HG02759 (cell line): Measurements from ENCODE around the gene COA3.
A peak's percentile ranks its signal among the peaks of the same experiment; 100 is the strongest.

Experiments
- ATAC-seq: cut with Tn5 transposase; IDR thresholded peaks from one replicate; pipeline ENCODE4 v1.9.1; 2021; ENCODE audit warnings: mild to moderate bottlenecking, moderate library complexity; ENCODE audit not compliant: unreplicated experiment

Gene COA3

DNA sequence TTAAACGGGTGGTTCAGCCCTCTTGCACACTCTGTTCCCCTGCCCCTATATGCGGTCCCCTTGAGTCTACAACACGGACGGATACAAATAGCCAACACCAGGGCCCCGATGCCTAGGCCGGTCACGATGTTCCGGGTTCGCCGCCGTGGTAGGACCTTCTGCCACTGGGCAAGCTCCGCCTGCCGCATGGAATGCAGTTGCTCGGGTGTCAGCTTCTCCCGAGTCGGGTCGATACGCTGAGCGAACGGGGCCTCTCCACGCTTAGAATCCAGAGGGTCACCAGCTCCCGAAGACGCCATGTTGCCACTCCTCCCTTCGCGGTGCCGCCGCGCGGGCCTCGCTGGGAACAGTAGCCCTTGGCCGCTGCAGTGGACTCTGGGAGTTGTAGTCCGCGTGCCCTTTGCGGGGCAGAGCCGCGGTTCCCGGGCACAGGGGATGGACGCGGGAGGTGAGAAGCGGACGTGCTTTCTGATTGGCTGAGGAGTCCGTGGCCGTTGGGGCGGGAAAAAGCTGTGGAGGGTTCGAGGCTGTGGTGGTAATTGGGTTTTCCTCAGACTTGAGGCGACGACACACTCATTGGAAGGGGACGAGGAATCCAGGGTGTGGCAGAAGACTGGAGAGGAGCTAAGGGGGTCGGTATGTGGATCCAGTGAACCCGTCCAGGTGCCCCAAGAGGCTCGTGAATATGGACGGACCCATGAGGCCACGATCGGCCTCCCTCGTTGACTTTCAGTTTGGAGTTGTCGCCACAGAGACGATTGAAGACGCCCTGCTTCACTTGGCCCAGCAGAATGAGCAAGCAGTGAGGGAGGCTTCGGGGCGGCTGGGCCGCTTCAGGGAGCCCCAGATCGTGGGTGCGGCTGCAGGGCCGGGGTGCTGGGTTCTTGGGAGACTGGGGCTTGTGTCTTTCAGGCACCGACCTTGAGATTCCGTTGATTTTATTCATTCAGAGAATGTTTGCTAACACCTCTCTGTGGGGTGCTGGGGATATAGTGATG lies at the start of gene COA3, which contains the start of gene CNTD1:
Gene COA3 (minus strand): TSS at position 322 of the 998 bp plus-strand sequence. CDS start 23 bp downstream, at position 299.
Gene CNTD1 (plus strand): TSS at position 479 of the 998 bp plus-strand sequence. CDS start 207 bp downstream, at position 686.
- ATAC-seq, result peak; percentile 83

DNA sequence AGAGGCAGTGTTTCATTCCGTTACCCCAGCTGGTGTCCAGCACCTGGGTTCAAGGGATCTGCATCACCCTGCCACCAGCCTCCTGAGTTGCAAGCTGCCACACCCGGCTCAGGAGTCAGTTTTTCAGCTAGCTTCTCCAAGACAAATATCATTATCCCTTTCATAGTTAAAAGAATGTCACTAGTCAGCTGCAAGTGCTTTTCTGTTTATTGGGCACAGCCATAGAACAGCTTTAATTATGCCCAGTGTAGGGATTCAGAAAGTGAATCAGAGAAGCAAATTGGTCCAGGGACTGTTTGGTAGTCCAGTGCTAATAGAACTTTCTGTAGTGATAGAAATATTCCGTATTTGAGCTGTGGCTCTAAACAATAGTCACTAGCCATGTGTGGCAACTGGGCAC lies 49.6 kb upstream of the COA3 start:
- no peak for ATAC-seq

DNA sequence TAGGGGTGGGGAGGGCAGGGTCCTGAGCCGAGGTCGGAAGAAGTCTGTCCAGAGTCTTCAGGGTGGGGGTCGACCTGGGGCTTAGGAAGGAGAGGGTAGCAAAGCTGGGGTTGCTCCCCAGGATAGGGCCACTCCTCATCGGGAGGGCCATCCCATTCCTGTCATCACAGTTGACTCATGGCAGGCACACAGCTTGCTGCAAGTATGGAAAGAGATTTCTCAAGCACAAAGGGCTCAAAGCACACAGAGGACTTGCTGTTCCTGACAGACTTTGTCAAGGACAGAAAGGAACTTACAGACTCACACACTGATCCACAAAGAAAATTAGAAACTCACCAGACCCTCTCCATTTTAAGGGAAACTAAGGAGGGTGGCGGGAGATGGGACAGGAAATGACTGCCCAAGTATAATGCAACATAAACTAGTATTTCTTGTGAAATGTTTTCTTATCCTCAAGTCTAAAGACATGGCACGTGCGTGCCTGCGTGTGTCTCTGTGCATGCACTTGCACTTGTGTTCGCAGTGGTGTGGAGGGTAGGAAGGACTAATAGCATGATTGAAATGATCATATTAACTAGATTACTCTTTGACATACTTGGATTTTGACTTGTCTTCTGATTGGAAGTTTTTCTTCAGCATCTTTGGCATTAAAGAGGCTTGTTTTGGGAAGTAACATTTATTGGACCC lies 48.2 kb upstream of the COA3 start:
- no peak for ATAC-seq

DNA sequence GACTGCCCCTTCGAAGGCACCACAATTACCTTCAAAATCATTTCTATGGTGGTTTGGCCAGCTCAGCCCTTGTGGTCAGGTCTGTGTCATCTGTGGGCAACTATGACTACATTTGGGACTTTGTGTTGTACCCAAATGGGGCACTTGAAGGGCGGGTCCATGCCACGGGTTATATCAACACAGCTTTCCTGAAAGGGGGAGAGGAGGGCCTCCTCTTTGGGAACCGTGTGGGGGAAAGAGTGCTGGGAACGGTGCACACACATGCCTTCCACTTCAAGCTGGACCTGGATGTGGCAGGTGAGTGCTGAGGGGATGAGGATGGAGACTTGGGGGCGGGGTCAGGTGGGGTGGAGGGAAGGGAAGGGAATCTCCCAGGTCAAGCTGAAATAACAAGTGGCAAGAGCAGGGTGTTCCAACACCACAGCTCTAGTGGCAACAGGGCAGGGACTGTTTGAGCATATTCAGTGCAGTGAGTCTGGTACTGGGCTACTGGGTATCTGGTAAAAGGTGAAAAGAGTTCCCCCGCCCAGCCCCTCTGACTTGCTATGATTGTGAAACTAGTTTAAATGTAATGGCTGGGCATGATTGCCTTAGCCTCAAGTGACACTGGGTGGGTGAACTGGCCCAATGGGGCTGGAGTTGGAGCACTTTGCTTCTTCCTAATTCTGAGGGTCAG lies 47.6 kb upstream of the COA3 start:
- ATAC-seq, result no peak

GRCh38 chr17:42845556-42845917 lies 47.0 kb upstream of the COA3 start:
- ATAC-seq, result no peak

DNA sequence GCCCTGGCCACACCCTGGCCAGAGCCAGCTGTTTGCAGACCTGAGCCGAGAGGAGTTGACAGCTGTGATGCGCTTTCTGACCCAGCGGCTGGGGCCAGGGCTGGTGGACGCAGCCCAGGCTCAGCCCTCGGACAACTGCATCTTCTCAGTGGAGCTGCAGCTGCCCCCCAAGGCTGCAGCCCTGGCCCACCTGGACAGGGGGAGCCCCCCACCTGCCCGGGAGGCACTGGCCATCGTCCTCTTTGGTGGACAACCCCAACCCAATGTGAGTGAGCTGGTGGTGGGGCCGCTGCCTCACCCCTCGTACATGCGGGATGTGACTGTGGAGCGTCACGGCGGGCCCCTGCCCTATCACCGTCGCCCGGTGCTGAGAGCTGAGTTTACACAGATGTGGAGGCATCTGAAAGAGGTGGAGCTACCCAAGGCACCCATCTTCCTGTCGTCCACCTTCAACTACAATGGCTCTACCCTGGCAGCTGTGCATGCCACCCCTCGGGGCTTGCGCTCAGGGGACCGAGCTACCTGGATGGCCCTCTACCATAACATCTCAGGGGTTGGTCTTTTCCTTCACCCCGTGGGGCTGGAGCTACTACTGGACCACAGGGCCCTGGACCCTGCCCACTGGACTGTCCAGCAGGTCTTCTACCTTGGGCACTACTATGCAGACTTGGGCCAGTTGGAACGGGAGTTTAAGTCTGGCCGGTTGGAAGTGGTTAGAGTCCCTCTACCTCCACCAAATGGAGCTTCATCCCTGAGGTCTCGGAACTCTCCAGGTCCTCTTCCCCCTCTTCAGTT lies 46.5 kb upstream of the COA3 start:
- no peak for ATAC-seq

GRCh38 chr17:42844271-42844670 lies 45.8 kb upstream of the COA3 start, which contains the start of gene AOC2:
Gene AOC2, plus strand, starts transcription at chr17:42844580. Its CDS starts 47 bp downstream, at chr17:42844627.
- ATAC-seq, result no peak

DNA sequence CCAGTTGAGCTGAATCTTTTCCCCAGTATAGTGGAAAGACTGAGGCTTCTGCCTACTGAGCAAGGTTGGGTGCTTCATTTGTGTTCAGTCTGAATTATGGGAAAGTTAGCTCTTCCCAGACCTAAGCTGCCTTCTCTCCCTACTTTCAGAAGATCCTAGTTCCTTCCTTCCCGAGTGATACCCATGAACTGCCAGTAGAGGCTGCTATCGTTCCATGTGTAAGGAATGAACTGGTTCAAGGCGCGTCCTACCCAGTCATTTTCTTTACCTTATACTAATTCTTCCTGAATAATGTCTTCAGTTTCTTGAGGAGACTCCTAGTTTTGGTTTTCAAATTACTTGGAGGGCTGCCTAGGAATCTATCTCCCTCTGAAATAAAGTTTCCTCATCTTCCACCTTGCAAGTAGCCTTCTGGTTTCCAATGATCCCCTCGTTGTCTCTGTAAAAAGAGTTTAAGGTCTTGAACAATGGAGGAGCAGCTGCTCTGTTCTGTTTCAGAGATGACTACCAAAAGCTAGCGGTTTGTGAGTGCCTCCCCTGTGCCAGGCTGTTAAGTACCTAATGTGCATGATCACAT lies 44.9 kb upstream of the COA3 start:
- ATAC-seq, result no peak

DNA sequence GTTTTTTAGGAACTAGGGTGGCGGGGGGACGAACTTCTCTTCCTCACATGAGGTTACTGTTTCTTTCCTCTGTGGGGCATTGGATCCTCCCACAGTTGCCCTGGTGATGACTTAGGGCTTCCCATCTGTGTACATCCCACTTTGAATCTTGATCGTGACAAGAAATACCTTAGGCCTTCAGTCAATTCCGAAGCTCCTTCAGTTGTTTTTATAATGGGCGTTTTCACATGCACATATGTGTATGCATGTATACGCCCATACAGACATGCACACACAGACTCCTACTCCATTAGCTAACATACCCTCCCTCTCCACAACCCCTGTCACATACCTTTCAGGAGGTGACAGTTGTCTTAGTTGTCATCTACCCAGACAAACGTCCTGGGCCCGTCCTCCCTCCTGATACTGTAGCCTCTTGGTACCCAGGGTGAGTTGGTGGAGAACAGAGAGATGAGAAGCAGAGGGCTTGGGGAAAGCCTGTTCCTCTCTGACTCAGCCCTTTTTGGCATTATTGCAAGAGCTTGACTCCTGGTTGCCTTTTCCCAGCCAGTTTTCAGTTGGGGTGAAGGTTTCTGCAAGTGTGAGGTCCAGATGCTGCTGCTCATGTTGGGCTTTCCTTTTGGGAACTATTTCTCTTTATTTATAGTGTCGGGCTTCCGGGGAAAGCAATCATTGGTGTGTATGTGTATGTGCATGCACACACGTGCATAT lies 43.6 kb upstream of the COA3 start:
- ATAC-seq, result no peak

DNA sequence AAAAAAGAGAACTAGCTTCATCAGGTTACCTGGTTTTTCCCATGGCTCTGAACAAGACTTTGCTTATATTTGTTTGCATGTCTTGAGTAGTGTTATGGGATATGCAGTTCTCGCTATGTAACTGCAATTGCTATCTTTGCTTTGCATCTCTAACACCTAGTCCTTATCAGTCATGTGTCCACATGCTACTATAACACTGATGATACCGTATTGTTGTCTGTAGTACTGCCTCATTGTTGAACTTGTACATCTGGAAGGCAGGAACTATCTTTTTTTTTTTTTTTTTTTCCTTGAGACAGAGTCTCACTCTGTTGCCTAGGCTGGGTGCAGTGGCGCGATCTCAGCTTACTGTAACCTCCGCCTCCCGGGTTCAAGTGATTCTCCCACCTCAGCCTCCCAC lies 37.2 kb upstream of the COA3 start:
- ATAC-seq, result no peak

DNA sequence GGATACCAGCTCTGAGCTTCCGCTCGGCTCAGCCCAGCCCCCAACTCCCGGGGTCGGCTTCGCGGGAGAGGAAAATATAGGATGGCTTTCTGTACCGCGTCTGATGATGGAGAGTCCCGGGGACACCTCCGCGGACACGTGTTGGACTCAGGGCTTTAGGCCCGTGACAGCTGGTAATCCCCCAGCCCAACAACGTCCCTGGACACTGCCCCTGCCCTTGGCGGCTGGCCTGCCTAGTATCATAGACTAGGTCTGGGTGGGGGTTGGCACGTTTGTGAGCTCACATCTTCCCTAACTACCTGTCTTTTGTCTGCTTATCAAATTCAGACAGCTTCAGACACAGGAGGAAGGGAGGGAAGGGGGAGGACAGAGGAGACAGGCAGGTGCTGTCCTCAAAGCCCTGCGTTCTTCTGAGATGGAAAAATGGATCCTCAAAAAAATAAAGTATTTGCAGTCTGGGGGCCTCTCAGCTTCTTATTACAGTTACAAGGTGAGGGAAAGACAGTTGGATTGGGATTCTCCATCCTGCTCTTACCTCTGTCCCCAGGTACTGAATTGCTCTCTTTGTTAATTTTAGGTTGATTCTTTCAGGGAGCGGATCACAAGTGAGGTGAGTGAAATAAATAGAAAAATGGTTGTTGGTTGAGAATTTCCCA lies 35.4 kb upstream of the COA3 start:
- ATAC-seq, result no peak

DNA sequence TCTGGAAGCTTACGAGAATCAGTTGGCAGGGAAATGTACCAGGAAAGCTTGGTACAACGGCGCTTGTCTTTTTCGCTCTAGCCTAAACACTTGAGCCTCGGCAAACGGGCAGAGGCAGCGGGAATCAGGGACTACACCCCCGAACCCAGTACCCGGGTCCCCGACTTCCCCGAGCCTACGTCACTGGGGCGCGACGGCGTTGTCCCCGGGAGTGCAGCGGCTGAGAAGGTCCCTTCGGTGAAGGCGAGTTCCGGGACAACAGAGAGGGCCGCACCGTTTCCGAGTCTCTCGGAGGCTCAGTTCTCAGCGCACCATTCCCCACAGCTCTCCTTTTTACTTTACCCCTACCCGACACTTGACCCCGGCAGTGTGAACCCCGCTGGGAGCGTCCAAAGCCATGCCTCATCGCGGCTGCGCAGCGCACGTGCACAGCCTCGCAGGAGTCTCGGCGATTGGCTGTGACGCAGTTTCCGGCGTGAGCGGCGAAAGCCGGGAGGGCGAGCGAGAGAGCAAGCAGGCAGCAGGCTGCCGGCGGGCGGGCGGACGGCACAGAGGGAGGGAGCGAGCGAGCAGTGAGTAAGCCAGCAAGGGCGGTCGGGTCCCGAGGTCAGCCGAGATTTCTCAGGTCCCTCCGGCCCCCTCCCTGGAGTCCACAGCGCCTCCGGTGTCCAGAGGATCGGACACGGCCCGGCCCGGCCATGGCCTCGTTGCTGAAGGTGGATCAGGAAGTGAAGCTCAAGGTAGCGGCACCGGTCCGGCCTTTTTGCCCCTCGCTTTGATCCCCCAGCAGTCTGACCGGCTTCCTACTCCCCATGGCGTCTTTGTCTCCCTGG lies 34.6 kb upstream of the COA3 start, which contains the start of gene PSME3:
Gene PSME3 (plus strand): TSS at position 464 of the 833 bp plus-strand sequence. CDS start 235 bp downstream, at position 699.
- peak; percentile 89 for ATAC-seq

DNA sequence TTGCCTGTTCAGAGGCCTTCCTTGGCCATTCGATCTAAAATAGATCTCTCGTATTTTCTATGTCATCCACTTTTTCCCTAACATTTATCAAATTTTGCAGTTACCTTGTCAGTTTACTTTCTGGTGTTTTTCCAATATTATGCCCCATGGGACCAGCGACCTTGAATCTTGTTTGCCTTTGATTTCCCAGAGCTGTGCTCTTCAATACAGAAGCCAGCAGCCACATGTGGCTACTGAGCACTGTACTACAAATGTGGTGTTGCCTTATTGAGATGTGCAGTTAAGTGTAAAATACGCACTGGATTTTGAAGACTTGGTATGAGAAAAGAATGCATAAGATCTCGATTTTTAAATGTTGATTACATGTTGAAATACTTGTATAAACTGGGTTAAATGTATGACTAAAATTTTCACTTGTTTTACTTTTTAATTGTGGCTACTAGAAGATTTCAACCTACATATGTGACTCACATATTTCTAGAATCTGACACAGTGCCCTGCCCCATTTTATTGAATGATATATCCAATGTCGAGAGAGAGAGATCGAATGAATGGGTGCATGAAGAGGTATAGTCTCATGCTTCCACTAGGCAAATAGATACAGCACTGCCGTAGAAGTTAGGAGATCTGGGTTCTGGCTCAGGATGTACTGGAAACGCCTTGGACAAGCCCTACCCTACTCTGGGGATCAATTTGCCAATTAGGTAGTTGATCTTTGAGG lies 33.9 kb upstream of the COA3 start:
- no peak for ATAC-seq

- no peak for ATAC-seq
These were observed 32.5 kb upstream of the COA3 start for GRCh38 chr17:42830971-42831370.

DNA sequence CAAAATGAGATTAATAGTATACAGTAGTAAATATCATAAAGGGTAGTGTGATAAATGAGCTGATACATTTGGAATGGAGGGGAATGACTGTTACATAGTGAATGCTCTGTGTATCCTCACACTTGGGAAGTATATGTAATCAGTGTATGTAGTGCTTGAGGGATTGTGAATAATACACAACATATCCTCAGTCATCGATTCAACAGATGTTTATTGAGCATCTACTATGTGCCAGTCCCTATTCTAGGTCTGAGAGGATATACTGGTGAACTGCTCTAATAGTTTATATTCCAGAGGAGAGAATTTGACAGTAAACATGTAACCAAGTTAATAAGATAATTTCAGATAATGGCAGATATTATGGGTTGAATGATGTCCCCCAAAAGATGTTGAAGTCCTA lies 29.0 kb upstream of the COA3 start:
- no peak for ATAC-seq

DNA sequence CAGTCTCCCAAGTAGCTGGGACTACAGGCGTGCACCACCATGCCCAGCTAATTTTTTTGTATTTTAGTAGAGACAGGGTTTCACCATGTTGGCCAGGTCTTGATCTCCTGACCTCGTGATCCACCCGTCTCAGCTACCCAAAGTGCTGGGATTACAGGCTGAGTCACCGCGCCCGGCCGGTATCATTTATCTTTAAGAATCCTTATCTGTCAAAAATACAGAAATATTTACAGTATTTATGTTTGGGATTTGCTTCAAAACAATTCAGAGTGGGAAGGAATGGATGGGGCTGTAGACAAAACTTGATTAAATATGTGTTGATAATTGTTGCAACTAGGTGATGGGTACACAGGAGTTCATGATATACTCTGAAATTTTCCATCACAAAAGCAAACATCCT lies 22.7 kb upstream of the COA3 start:
- no peak for ATAC-seq

DNA sequence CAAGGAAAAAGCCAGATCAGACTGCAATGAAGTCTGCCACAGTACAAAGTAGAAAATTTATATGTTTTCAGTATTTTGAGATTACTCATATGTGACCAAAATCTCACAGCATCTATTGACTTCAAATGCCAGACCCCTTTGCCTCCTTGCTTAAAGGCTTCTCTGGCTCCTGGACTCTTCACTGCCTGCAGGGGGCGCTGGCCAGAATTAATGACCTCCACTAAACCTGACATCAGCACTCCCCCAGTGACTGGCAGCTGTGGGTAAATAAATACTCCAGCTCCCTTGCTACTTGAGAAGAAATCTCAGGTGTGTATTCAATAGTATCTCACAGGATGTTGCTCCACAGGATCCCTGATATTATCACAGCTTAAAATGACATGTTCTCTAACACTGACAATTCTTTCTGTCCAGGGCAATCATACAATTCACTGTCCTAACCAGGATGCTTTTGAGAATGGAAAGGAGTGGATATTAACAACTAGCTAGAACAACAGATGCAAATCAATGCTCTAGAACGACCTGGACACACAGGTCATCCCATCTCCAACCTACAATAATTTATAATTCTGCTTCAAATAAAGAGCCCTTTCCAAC lies 21.5 kb upstream of the COA3 start:
- ATAC-seq, result no peak
